ENCODE data around the gene RO60. TPM values are rescaled to one million over a fixed set of nuclear protein-coding genes. Genes with fewer than 3 reads are reported as not detected.

RO60 gene
- total RNA-seq, 2 donors from 2014 or later = 51.7 to 58.2 TPM

DNA sequence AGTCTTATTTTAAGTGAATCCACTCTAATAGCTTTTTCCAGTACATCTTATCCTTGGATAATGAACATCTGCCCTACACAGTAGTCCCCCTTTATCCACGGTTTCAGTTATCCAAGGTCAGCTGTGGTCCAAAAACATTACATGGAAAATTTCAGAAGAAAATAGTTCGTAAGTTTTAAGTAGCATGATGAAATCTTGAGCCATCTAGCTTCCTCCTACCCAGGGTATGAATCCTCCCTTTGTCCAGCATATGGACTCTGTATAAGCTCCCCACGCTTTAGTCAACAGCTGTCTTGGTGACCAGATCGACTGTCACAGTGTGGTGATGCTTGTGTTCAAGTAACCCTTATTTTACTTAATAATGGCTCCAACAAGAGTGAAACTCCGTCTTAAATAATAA lies 43.2 kb downstream of the RO60 start:
- intact Hi-C loops (cut with DNase I) = loop anchor here in 1 of 2 donors (5.0 kb wide), 1 partner anchor 40 kb away; no protein-coding TSS in a partner anchor

DNA sequence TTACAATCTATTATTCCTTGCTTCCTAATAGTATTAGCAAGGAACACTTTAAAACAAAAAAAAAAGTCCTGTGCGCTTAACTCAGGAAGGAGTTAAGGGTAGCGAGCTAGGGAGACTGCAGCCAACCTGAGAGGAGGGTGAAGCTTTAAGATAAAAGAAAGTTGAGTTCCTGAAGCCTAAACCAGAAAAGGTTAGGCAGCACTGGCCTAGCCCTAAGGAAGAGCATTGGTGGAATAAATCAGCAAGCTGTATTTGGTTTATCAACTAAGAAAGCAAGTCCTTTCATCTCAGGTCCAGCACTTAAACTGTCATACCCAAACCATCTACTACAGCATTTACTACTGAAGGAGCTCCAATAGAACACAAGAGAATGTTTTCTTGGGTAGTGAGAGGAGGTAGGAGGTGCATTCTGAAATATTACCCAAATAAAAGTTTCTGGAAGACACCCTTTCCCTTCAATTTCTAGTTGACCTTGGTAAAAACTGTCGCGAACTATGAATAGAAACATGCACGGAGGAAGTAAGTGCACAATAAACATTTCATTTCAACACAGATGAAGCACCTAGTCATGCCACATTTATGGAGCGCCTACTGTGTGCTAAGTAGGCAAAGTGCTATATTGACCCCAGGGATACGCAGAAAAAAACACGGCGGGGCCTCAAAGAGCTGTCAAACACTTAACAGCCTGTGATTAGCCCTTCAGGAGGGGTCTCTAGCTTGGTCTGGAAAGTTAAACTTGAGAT lies 44.5 kb downstream of the RO60 start:
- DNase-seq (no peak), ATAC-seq (no peak)
- intact Hi-C loops (cut with DNase I) = loop anchor here in 1 of 2 donors (5.0 kb wide), 1 partner anchor 42 kb away; no protein-coding TSS in a partner anchor

More for the DNA sequence above, 43.2 kb downstream of the RO60 start:
- ATAC-seq (no peak), DNase-seq (no peak)

DNA sequence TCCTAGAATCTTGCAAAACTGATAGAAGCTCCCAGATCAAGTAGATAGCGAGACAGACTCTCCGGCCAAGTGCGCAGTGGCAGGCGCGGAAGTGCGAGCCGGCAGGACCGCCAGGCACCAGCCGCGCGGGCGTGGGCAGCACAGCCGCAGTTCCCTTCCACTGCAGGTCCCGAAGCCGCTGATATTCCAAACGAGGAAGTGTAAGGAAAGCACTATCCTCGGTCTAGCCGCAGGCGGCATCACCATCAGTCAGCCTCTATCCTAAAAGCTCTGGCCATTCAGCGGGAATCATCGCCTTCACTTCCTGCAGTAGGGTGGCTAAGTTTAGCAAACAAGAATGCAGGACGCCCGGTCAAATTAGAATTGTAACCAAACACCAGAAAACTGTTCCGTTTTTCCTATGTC lies 45.1 kb downstream of the RO60 start:
- ATAC-seq = peak; percentile 31 to 76
- intact Hi-C loops (cut with DNase I) = loop anchor here in 1 of 2 donors (5.0 kb wide), 1 partner anchor 42 kb away; no protein-coding TSS in a partner anchor
- DNase-seq = peak; percentile 62

DNA sequence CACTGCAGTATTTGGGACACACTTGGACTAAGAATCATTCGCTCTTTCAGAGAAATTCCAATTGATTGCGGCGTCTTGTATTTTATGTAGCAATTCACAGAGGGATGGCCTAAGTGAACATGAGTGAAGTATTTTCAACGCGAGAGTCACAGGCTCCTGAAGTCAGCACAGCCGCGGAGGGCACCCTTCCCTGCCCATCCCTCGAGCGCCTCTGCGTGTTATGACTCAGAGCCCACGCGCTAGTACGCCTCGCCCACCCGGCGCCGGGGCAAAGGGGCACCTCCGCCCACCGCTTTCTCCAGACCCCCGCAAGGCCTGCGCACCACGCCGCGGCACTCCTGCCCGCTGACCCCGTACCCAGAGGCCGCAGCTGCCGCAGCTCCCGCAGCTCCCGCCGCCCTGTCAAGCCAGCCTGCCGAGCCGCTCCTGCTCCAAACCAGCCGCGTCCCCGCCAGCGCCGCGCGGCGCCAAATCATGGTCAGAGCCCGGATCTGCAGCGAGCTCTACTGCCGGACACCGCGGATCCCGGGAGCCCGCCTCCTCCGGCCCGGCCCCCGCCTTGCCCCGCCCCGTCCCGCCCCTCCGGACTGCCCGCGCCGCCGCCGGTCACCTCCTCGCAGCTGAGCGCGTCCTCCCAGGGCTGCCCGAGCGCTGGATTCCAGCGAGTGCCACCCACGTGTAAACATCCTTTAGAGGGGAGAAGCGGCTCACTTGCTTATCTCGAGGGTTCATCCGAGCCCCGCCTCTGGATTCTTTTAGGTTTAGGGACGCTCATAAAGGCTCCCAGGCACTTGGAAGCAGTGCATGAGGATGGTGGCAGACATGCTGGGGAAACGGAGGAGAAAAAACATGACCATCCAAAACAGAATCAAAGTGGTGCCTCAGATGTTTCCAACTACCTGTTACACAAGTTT lies 45.8 kb downstream of the RO60 start, which contains the start of gene GLRX2:
GLRX2 (minus strand) TSS at position 508 of the 914 bp plus-strand sequence; CDS start at position 476, 32 bp downstream.
- DNase-seq (peak; percentile 89), ATAC-seq (peak; percentile 98)
- intact Hi-C loops (cut with DNase I) = loop anchor here in 1 of 2 donors (5.0 kb wide), 1 partner anchor 43 kb away; no protein-coding TSS in a partner anchor

DNA sequence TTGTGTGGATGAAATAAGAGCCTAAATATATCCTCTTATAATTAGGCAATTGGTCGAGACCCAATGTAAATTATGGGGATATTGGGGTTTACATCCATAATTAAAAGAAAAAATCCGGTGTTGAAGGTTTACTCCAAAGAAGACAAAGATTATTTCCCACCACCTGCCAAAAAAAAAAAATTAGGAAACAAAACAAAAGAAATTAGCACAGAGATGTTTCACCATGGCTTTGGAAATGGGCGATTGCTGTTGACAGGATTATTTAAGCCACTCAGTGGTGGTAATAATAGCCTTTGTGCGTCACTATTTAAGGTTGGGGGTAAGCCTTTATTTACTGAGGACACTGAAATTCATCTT lies 46.4 kb downstream of the RO60 start:
- intact Hi-C loops (cut with DNase I) = no loop called here
- DNase-seq (no peak), ATAC-seq (no peak)

DNA sequence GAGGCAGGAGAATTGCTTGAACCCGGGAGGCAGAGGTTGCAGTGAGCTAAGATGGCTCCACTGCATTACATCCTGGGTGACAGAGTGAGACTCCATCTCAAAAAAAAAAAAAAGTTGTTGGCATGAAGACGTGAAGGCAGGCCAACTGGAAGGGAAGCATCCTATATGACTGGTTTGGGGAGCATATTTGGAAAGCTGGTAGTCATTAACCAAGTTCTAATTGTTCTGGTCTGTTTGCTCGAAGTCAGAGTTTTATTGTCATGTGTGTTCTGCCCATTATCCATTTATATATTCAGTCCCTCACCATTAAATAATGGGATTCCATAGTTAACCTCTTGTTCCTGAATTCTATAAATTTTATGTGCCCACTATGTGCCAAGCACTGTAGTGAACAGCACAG lies 49.1 kb downstream of the RO60 start:
- intact Hi-C loops (cut with DNase I) = no loop called here
- ATAC-seq (no peak), DNase-seq (no peak)

Other genes starting within 250 kb of the RO60 start
- 10 to 100 TPM; 28.1 to 33.6 TPM for gene UCHL5, start 252 bp upstream of the RO60 start, total RNA-seq
- 10 to 100 TPM; 24.5 to 27.0 TPM for gene GLRX2, start 45.8 kb downstream of the RO60 start, total RNA-seq
- 10 to 100 TPM; 40.4 to 42.8 TPM for gene CDC73, start 62.4 kb downstream of the RO60 start, total RNA-seq
- 10 to 100 TPM; 26.4 to 48.6 TPM for gene B3GALT2, start 127.0 kb downstream of the RO60 start, total RNA-seq